Effector CD8-positive, alpha-beta T cell (primary cell): ENCODE measurements around the gene UNC80.

Experiments
- DNase-seq: peaks from one replicate; lab custom pipeline; 2025; lab: John Stamatoyannopoulos, UW

Gene UNC80

GRCh38 chr2:209908511-209908910 lies 136.9 kb downstream of the UNC80 start:
- no peak for DNase-seq

DNA sequence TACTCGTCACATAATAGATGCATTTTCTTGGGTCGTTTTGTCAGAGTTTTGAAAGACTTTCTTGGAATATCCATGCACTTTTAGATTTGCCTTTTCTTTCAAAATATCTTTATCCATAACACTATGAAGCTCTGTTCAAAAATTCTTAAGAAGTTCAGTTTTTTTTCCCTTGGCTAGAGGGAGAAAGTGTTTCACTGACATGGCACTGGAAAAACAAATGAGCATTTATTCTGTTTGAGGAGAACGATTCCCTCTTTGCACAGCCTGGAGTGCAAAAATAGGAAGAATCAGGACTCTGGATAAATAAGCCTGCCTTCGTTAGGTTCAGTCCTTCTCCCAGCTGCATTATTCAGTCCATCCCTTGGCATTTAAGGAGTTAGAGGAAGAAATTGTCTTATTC lies 139.9 kb downstream of the UNC80 start:
- DNase-seq, result no peak

DNA sequence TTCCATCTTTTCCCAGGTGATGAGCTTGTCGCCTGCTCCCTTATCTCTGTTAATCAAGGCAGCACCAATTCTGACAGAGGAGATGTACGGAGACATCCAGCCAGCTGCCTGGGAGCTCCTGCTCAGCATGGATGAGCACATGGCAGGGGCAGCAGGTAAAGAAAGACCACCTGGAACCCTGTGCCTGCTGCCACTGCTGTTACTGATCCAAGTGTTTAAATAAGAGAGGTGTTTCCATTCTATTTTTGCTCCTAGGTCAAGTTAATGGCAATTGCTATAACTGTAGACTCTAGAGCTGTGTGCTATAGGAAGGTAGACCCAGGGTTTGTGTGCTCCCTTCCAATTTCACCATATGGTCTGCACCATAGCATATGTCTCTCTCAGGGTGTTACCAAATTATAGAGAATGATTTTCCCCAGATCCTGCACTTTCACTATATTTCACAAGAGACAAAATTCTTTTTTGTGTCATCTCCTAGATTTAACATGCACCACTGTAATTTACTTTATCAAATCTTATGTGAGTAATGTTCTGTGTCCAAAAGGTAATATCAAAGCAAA lies 142.2 kb downstream of the UNC80 start:
- no peak for DNase-seq

- no peak for DNase-seq
Measured at GRCh38 chr2:209917154-209917771, 145.6 kb downstream of the UNC80 start.

DNA sequence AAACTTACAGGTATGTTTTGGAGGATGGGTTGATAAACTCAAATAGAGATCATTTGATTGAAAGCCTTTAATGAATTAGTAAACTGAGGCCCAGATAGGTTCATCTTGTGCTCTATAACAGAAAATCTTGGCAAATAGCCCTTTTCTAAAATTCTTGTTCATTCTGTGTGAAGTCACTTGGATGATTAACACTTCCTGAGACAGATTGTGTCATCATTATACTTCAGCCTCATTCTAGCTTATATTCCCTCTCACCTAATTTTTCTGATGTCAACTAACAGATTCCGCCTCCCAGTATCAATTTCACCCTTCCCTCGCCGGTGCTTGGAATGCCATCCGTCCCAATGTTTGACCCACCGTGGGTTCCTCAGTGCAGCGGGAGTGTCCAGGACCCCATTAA lies 146.6 kb downstream of the UNC80 start:
- no peak for DNase-seq

DNA sequence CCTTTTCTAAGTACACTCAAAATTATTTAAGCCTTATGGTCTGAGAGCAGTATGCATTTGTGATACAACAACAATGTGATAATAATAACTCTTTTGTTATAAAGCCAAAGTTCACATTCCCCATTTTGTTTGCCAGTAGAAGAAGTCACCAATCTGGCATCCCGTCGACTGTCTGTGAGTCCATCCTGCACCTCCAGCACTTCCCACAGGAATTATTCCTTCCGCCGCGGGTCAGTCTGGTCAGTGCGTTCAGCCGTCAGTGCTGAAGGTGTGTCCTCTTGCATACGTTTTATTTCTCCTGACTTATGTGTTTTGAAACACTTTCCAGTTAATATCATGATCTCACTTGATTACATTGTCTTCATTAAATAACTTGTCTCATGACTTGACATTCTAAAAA lies 150.5 kb downstream of the UNC80 start:
- DNase-seq, result no peak

DNA sequence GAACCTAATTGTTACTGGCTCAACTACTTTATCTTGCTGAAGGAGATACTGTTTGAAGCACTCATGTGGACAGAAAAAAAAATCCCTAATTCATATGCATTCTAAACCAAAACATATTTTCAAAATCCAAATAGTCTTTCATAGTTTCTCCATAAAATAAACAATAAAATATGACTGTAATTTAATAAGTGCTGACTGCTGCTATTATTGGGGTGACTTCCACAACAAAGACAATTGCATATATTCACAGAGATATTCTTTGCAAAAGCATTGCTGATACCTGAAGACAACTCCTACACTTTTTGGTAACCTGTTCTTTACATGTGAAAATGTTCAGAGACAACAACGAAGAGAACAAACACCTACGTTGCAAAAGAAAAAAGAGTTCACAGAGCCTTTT lies 157.7 kb downstream of the UNC80 start:
- no peak for DNase-seq

- DNase-seq, result no peak
Measured at GRCh38 chr2:209933499-209934483, 162.2 kb downstream of the UNC80 start.

DNA sequence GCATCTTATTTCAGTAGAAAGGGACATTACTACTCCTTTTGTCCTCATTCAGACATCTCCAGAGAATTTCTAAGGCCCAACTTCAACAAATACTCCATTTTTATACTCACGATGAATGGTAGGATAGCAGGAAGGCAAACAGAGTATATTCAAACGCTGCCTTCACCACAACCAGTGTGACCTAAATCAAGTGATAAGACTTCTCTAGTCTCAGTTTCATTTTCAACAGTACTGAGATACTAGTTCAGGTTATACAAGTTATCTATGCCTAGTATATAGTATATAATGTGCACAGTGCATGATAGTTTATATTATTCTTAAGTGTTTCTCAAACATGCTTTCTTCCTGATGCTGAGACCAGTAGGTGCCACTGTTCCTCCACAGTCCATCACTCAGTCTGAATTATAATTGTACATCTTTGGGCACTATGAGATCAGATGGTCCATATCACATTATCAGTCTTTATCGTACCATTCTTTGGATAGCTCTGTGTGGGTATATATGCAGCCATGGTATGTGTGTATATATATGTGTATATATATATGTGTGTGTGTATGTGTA lies 164.6 kb downstream of the UNC80 start:
- DNase-seq, result no peak

DNA sequence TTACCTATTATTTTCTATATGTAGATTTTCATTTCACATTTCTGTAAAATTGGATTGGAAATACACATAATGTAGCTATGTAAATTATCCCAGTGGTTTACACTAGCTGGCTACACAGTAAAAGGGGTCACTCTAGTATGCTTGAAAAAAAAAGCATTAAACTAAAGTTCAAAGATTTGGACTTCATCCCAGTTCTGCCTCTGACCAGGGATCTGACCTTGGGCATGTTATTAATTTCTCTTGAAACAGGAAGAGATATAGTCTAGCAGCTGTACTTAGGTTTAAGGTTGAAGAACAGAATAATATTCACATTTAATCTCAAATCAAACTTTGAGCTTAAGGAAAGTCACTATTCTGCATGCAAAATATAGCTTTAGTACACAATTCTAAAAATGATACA lies 166.3 kb downstream of the UNC80 start:
- DNase-seq, result no peak

DNA sequence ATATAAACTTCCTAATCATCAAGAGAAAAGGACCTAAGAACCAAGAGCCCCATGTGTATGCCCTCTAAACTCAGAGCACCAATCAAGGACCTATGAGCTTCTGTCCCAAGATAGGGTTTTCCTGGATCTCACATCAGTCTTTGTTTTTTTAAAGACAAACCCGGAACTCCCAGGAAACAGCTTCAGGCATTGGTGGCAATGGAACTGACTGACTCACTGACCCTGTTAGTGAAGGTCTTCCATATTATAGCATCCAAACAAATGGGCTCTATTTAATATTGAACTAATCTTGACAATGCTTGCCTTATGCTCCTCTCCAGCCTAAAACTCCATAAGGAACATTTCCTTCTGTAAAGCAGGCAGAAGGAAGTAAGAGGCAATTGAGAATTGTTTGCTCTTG lies 167.3 kb downstream of the UNC80 start:
- DNase-seq, result no peak

DNA sequence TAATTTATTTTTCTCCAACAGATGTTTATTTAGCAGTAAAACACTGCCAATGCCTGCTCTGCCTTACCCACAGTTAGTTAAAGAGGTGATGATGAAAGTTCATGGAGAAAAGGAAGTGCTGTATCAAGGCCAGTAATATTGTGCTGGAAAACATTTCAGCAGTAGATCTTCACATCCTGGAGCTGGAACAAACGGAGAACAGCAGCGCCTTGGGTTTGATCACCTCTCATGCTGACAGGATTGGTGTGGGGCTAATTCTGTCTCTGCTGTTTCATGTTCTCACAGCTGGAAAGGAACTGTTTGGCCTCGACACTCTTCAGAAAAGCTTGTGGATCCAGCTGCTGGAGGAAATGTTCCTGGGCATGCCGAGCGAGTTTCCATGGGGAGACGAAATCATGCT lies 169.3 kb downstream of the UNC80 start:
- DNase-seq, result no peak

GRCh38 chr2:209942426-209942825 lies 170.8 kb downstream of the UNC80 start:
- DNase-seq, result no peak

- no peak for DNase-seq
Measured at GRCh38 chr2:209942936-209943605, 171.4 kb downstream of the UNC80 start.

GRCh38 chr2:209943776-209944175 lies 172.1 kb downstream of the UNC80 start:
- no peak for DNase-seq

GRCh38 chr2:209946539-209946938 lies 174.9 kb downstream of the UNC80 start:
- DNase-seq, result no peak

DNA sequence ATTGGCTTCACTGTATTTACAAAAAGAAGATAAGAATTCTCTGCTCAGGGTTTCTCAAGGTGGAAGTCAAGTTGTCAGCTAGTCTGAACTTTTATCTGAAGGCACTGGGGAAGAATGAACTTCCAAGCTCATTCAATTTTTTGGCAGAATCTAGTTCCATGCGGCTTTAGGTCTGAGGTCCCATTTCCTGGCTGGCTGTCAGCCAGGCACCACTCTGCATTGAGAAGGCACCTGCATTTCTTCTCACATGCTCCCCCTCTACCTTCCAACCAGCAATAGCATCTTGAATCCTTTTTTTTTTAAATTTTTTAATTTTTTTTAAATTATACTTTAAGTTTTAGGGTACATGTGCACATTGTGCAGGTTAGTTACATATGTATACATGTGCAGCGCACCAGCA lies 184.6 kb downstream of the UNC80 start:
- no peak for DNase-seq

GRCh38 chr2:209958016-209958415 lies 186.4 kb downstream of the UNC80 start:
- DNase-seq, result no peak

- DNase-seq, result no peak
Measured at GRCh38 chr2:209960045-209960444, 188.4 kb downstream of the UNC80 start.

- peak; percentile 3 for DNase-seq
Measured at GRCh38 chr2:209960676-209961630, 189.3 kb downstream of the UNC80 start.

- DNase-seq, result no peak
Measured at GRCh38 chr2:209965723-209966122, 194.1 kb downstream of the UNC80 start.
